Stimulated activated CD8-positive, alpha-beta memory T cell treated with anti-CD3 and anti-CD28 coated beads, Interleukin-4, amount 100 ng/mL, for 4 hours (primary cell): Measurements from ENCODE around the gene E2F8.

Experiments
- DNase-seq, 2 donors: peaks; one replicate each; pipeline ENCODE4 v3.0.0-alpha.2; 2020; ENCODE audit warnings: low read depth in 2 of 2, low spot score in 1 of 2

E2F8 gene

GRCh38 chr11:19187833-19188258 is 52.9 kb downstream of the E2F8 start:
- DNase-seq, result no peak

GRCh38 chr11:19187114-19187832 is 53.5 kb downstream of the E2F8 start:
- DNase-seq, result no peak

GRCh38 chr11:19185516-19186052 is 55.2 kb downstream of the E2F8 start:
- no peak for DNase-seq

GRCh38 chr11:19185036-19185435 is 55.7 kb downstream of the E2F8 start:
- no peak for DNase-seq

- DNase-seq, result no peak
Observed at GRCh38 chr11:19183646-19184045, 57.1 kb downstream of the E2F8 start.

- no peak for DNase-seq
Observed at GRCh38 chr11:19181531-19182261, 59.0 kb downstream of the E2F8 start.

- DNase-seq, result no peak
Observed at GRCh38 chr11:19176629-19177186, 64.0 kb downstream of the E2F8 start.
